Breast epithelium (tissue), 4 donors: Measurements from ENCODE around the gene ITGB8. TPM values are rescaled to one million over a fixed set of nuclear protein-coding genes. Genes with fewer than 3 reads are reported as not detected.

ENCODE experiments used
- DNase-seq, 2 donors: peaks; one replicate each; pipeline ENCODE4 v3.0.0-alpha.2; 2019; ENCODE audit warnings: low spot score in 2 of 2
- H3K27ac ChIP-seq, 2 donors: fragments of 200-600 bp; sonication (generic) in 1 of 2; one replicate each; pipeline ENCODE4 v1.5.1; 2016 to 2019; ENCODE audit warnings: mild to moderate bottlenecking in 1 of 2
- H3K27me3 ChIP-seq, 2 donors: fragments of 200-600 bp; sonication (generic) in 1 of 2; one replicate each; pipeline versions ENCODE4 v1.5.1 to v1.6.0; 2017 to 2019; ENCODE audit warnings: control low read depth in 1 of 2, mild to moderate bottlenecking in 1 of 2
- H3K36me3 ChIP-seq: fragments of 200-600 bp; one replicate; pipeline ENCODE4 v1.5.1; 2019
- H3K4me1 ChIP-seq, 2 donors: fragments of 200-600 bp; sonication (generic); one replicate each; pipeline ENCODE4 v1.5.1; 2016 to 2019; ENCODE audit warnings: control low read depth in 1 of 2
- H3K4me3 ChIP-seq, 3 donors: fragments of 200-600 bp; sonication (generic); 1 replicate in 2 of 3; 2 replicates in 1 of 3; pipeline ENCODE4 v1.5.1; 2016 to 2019; ENCODE audit warnings: mild to moderate bottlenecking in 3 of 3, moderate library complexity in 2 of 3
- H3K9me3 ChIP-seq, 2 donors: fragments of 200-600 bp; sonication (generic) in 1 of 2; one replicate each; pipeline ENCODE4 v1.5.1; 2016 to 2019; ENCODE audit warnings: control low read depth in 1 of 2
- POLR2A ChIP-seq: fragments of 450-650 bp; IDR thresholded peaks from one replicate; pipeline ENCODE4 v1.6.1; 2016; ENCODE audit warnings: antibody characterized with exemption, mild to moderate bottlenecking, moderate library complexity
- POLR2AphosphoS5 ChIP-seq, 3 donors: sonication (generic); formaldehyde crosslinking; IDR thresholded peaks; one replicate each; pipeline ENCODE4 v1.6.1; 2017; ENCODE audit warnings: antibody characterized with exemption in 3 of 3
- intact Hi-C: fragments of 100-400 bp; cut with DNase I; formaldehyde crosslinking; loops from one replicate; pipeline ENCODE4 v1.15.1; 2023; ENCODE audit warnings: low total_unique reads
- total RNA-seq, 3 donors: library from RNA; depleted of rRNA; stranded (reverse); fragments of >200 nt; gene quantifications; one replicate each; pipeline ENCODE4 v1.1.0, GENCODE V29; 2016
- TF ChIP-seq, protein P1 (sequence below), 3 donors: fragments of 450-650 bp; IDR thresholded peaks; one replicate each; pipeline ENCODE4 v1.5.1; 2016 to 2017; ENCODE audit warnings: antibody characterized with exemption in 3 of 3, mild to moderate bottlenecking in 3 of 3, moderate library complexity in 3 of 3

The ITGB8 gene
- total RNA-seq, 3 donors from 2014 or later = 1.6 to 154 (median 52.1) TPM

GRCh38 chr7:20458521-20458920 is 127.8 kb downstream of the ITGB8 start:
- intact Hi-C loops = loop anchor here (5.0 kb wide), 1 partner anchor 381 kb away; no protein-coding TSS in a partner anchor

DNA sequence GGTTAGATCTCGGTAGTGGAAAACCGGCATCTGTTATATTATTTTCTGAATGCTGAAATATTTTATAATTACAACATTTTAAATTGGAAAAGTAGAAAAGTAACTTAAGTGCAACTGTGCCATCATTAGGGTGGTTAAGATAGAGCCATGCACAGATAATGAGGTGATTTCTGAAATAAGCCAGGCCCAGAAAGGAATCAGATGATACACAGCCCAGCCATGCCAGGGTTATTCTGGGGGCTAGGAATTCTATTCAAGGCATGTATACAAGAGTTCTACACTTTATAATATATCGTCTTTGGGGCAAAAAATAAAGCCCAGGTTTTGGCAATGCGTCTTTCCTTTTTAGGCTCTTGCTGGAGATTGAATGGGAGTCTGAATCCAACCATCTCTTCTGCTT is 128.7 kb downstream of the ITGB8 start:
- Histone ChIP-seq H3K4me3 (no peak overlapping the region), H3K4me1 (no peaks in the 10 kb centered on the region), H3K27ac (no peak overlapping the region), H3K36me3 (no peaks in the 10 kb centered on the region), H3K27me3 (no peaks in the 10 kb centered on the region), H3K9me3 (no peaks in the 10 kb centered on the region)
- DNase-seq = no peak
- intact Hi-C loops = loop anchor here (5.0 kb wide), 1 partner anchor 382 kb away; no protein-coding TSS in a partner anchor
- TF ChIP-seq, protein P1, sequence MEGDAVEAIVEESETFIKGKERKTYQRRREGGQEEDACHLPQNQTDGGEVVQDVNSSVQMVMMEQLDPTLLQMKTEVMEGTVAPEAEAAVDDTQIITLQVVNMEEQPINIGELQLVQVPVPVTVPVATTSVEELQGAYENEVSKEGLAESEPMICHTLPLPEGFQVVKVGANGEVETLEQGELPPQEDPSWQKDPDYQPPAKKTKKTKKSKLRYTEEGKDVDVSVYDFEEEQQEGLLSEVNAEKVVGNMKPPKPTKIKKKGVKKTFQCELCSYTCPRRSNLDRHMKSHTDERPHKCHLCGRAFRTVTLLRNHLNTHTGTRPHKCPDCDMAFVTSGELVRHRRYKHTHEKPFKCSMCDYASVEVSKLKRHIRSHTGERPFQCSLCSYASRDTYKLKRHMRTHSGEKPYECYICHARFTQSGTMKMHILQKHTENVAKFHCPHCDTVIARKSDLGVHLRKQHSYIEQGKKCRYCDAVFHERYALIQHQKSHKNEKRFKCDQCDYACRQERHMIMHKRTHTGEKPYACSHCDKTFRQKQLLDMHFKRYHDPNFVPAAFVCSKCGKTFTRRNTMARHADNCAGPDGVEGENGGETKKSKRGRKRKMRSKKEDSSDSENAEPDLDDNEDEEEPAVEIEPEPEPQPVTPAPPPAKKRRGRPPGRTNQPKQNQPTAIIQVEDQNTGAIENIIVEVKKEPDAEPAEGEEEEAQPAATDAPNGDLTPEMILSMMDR (IDR thresholded peaks at IDR 0.05) = no peak
- TF ChIP-seq POLR2A = no peak

More at GRCh38 chr7:20458521-20458920, 127.8 kb downstream of the ITGB8 start:
- Histone ChIP-seq H3K4me1 (no peaks in the 10 kb centered on the region), H3K4me3 (no peak overlapping the region), H3K27me3 (no peaks in the 10 kb centered on the region), H3K36me3 (no peaks in the 10 kb centered on the region), H3K9me3 (no peaks in the 10 kb centered on the region), H3K27ac (no peak overlapping the region)
- DNase-seq = no peak
- no peak for TF ChIP-seq POLR2AphosphoS5 (IDR thresholded peaks at IDR 0.05)
- TF ChIP-seq POLR2A = no peak
- TF ChIP-seq, protein P1 (IDR thresholded peaks at IDR 0.05) = no peak

- no peak overlapping the region for H3K4me3 ChIP-seq
- H3K9me3 ChIP-seq = no peaks in the 10 kb centered on the region
- intact Hi-C loops = no loop called here
- TF ChIP-seq POLR2A (no peak), POLR2AphosphoS5 (IDR thresholded peaks at IDR 0.05) (no peak)
- TF ChIP-seq, protein P1 (IDR thresholded peaks at IDR 0.05) = no peak
- no peak overlapping the region for H3K27ac ChIP-seq
- H3K36me3 ChIP-seq = no peaks in the 10 kb centered on the region
- no peak for DNase-seq
- no peaks in the 10 kb centered on the region for H3K27me3 ChIP-seq
- H3K4me1 ChIP-seq = no peaks in the 10 kb centered on the region
Measured at GRCh38 chr7:20464891-20465290, 134.2 kb downstream of the ITGB8 start.

Other genes starting within 250 kb of the ITGB8 start
- 10 to 100 TPM in 2 of 3 donors, under 1 TPM in 1; 0.32 to 39.4 (median 19.3) TPM for gene MACC1, start 113.5 kb upstream of the ITGB8 start, total RNA-seq